Activated CD8-positive, alpha-beta T cell treated with anti-CD3 and anti-CD28 coated beads, Interleukin-2, amount 10 ng/mL, durations not matched to agents 7 days and 5 days (primary cell): ENCODE results near the gene RAB27A. TPM values are rescaled to one million over a fixed set of nuclear protein-coding genes. Genes with fewer than 3 reads are reported as not detected.
"Not testable (repeated sequence)": the region's sequence is repeated elsewhere in the genome, so short reads cannot be mapped to it uniquely, and the experiment has no call there.

Experiments used
- ATAC-seq: fragments of 150-1000 bp; cut with Tn5 transposase; one replicate; pipeline ENCODE4 v1.10.0; 2021; ENCODE audit warnings: moderate library complexity
- CTCF ChIA-PET: fragments of 350-600 bp; sonication (Branson Sonifier 250); formaldehyde crosslinking; loops from one replicate; lab custom pipeline; 2021; ENCODE audit warnings: antibody characterized with exemption; lab: Charles Lee
- POLR2A ChIA-PET: fragments of 350-600 bp; sonication (Branson Sonifier 250); formaldehyde crosslinking; loops from one replicate; lab custom pipeline; 2021; ENCODE audit warnings: antibody characterized with exemption; lab: Charles Lee
- DNase-seq: peaks from one replicate; pipeline ENCODE4 v3.0.0-alpha.2; 2020
- H3K27ac Mint-ChIP-seq: one replicate; pipeline ENCODE4 v1.8.0; 2021; ENCODE audit warnings: mild to moderate bottlenecking, mixed read lengths
- H3K27me3 Mint-ChIP-seq: one replicate; pipeline ENCODE4 v1.8.0; 2021; ENCODE audit warnings: low read depth, mixed read lengths
- H3K36me3 Mint-ChIP-seq: one replicate; pipeline ENCODE4 v1.8.0; 2021; ENCODE audit warnings: low read depth, mixed read lengths
- H3K4me1 Mint-ChIP-seq: one replicate; pipeline ENCODE4 v1.8.0; 2021; ENCODE audit warnings: low read depth, mixed read lengths
- H3K4me3 Mint-ChIP-seq: one replicate; pipeline ENCODE4 v1.8.0; 2021; ENCODE audit warnings: mild to moderate bottlenecking, mixed read lengths
- H3K9me3 Mint-ChIP-seq: one replicate; pipeline ENCODE4 v1.8.0; 2022; ENCODE audit warnings: mixed read lengths; ENCODE audit not compliant: insufficient read depth
- total RNA-seq, 2 experiments: library from RNA; stranded (reverse); gene quantifications; one replicate each; pipeline ENCODE4 v1.2.3, GENCODE V29; 2021

RAB27A gene
- total RNA-seq, 2 experiments from 2014 or later: 102 to 105 TPM

GRCh38 chr15:55297315-55297714 is 7.7 kb upstream of the RAB27A start:
- Mint-ChIP-seq H3K36me3 (no peaks in the 10 kb centered on the region), H3K4me3 (no peak overlapping the region), H3K27me3 (no peaks in the 10 kb centered on the region), H3K9me3 (no peaks in the 10 kb centered on the region), H3K4me1 (no peaks in the 10 kb centered on the region), H3K27ac (no peak overlapping the region)
- ATAC-seq (no peak), DNase-seq (no peak)
- POLR2A ChIA-PET: no interaction called here
- CTCF ChIA-PET: interaction anchor here (0.9 kb wide), 1 partner anchor 142 kb away, joined by 4 read pairs; no protein-coding TSS in a partner anchor

DNA sequence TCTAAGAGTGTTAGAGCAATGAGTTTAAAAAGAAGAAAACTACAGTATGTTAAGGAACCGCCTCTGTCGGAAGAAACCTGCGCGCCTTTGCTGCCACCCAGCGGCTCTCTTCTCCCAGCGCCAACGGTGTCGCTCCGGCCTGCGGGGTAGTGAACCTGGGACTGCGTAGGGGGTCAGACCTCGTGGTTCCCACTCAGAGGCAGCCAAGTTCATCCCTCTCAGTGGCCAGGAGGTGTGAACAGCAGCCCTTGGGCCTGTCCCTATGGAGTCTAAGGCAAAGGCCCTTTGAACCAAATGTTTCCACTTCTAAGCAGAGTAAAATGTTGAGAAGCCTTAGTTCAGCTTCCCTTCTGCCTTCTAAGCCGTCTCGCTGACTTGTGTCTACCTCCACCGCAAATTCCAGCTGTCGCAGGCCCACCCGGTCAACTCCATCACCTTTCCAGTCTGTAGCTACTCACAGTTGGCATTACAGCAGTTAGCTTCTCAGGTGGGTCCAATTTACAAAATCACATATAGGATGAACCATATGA is 980 bp upstream of the RAB27A start:
- Mint-ChIP-seq H3K4me3 (peak overlapping the region; percentile 86), H3K4me1 (peaks cover 33% of the 10 kb centered on the region), H3K9me3 (no peaks in the 10 kb centered on the region), H3K27ac (peak overlapping the region; percentile 86), H3K36me3 (peaks cover 30% of the 10 kb centered on the region), H3K27me3 (no peaks in the 10 kb centered on the region)
- DNase-seq: peak; percentile 89
- ATAC-seq: peak; percentile 78
- ChIA-PET POLR2A (interaction anchor here (0.7 to 1.5 kb wide), 3 partner anchors 69 to 93 kb away, joined by 3 to 7 read pairs (median 3); partner anchors contain the start of gene RSL24D1), CTCF (interaction anchor here (0.6 to 3.1 kb wide), 20 partner anchors 10 to 182 kb away, joined by 3 to 77 read pairs (median 4); partner anchors contain the start of genes CCPG1, PIERCE2, PIGB and PIGBOS1)

DNA sequence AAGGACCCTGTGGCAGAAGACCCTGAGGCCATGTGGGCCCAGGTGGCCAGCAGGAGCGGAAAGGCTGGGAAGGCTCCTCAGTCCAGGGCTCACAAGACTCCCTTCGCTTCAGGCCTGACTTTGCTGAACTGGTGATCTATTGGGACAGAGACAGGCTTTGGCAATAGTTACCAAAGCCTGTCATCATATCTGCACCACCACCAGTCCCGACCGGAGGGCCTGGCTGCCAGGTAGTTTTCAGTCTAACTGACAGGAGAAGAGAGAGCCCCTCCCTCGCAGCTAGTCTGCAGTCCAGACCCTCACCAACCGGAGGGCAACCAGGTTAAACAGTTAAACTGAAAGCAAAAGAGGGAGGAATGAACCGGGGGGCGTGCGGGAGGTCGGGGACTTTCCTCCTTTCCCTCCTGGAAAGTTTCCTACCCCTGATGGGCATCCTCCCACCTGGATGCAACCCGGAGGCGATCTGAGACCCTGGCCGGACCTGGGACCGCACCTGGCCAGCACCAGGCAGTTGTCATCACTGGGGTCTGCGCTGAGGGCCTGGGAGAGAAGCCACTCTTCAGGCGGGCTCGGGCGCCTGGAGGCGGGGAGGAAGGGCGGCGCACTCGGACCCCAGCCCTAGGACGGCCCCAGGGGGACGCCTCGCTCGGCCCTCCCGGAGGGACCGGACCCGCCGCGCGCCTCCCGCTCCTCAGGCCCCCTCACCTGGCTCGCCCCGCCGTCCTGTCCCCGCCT is 435 bp downstream of the RAB27A start:
- ATAC-seq (peak; percentile 20), DNase-seq (peak; percentile 55)
- Mint-ChIP-seq H3K4me3 (peak overlapping the region; percentile 86), H3K27ac (peak overlapping the region; percentile 86), H3K27me3 (no peaks in the 10 kb centered on the region), H3K36me3 (peaks cover 38% of the 10 kb centered on the region), H3K4me1 (peaks cover 47% of the 10 kb centered on the region), H3K9me3 (no peaks in the 10 kb centered on the region)
- ChIA-PET POLR2A (interaction anchor here (0.9 kb wide), 1 partner anchor 21 kb away, joined by 3 read pairs; no protein-coding TSS in a partner anchor), CTCF (interaction anchor here (1.0 to 2.4 kb wide), 3 partner anchors 20 to 71 kb away, joined by 3 to 21 read pairs (median 5); no protein-coding TSS in a partner anchor)

- ATAC-seq: no peak
- H3K9me3 Mint-ChIP-seq: no peaks in the 10 kb centered on the region
These were observed 1.5 kb downstream of the RAB27A start for GRCh38 chr15:55288006-55288717.

DNA sequence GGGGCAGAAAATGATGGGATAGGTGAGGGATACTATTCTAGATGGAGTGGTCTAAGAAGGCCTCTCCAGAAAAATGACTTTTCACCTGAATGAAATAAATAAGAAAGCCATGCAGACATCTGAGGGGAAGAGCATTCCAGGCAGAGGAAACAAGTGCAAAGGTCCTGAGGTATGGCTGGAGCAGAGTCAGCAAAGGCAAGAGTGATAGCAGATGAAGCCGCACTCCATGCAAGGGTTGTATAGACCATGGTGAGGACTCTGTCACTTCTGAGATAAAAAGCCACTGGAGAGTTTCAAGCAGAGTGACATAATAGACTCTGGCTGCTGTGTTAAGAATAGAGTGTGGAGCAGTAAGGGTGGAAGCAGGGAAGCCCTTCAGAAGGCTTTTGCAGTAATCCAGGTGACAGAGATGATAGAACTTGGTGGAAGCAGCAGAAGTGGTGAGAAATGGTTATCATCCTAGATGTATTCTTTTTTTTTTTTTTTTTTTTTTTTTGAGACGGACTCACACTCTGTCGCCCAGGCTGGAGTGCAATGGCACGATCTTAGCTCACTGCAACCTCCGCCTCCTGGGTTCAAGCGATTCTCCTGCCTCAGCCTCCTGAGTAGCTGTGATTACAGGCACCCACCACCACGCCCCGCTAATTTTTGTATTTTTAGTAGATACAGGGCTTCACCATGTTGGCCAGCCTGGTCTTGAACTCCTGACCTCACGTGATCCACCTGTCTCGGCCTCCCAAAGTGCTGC is 3.0 kb downstream of the RAB27A start:
- H3K27me3 Mint-ChIP-seq: not testable (repeated sequence)

More at GRCh38 chr15:55288006-55288717, 1.5 kb downstream of the RAB27A start:
- Mint-ChIP-seq H3K4me1 (peaks cover 56% of the 10 kb centered on the region), H3K4me3 (peak overlapping the region; percentile 86), H3K27me3 (no peaks in the 10 kb centered on the region), H3K36me3 (peaks cover 44% of the 10 kb centered on the region), H3K27ac (peak overlapping the region; percentile 83)
- CTCF ChIA-PET: interaction anchor here (0.9 to 2.4 kb wide), 5 partner anchors 19 to 91 kb away, joined by 3 to 21 read pairs (median 4); partner anchors contain the start of gene RSL24D1
- POLR2A ChIA-PET: interaction anchor here (0.7 to 1.4 kb wide), 6 partner anchors 9 to 70 kb away, joined by 3 to 5 read pairs (median 3); partner anchors contain the start of genes PIGB and PIGBOS1
- DNase-seq: no peak

DNA sequence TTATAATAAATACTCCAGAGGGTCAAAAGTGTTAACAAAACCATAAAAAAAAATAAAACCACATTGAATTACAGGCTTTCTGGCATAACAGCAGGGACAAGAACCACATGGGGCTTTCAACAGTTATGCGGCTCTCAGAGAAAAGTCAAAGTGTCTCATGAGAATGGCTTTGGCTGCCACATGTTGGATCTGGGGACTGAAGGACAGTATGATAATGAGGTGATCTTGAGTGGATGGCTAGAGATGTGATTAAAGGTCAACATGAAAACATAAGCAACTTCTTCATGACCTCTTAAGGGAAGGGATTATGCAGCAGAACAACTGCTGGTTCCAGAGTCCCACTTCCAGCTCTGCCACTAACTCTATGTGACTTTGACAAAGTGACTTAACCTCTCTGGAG is 5.2 kb downstream of the RAB27A start:
- Mint-ChIP-seq H3K9me3 (no peaks in the 10 kb centered on the region), H3K36me3 (peaks cover 74% of the 10 kb centered on the region), H3K4me1 (peaks cover 89% of the 10 kb centered on the region), H3K27ac (peak overlapping the region; percentile 3), H3K27me3 (no peaks in the 10 kb centered on the region), H3K4me3 (peak overlapping the region; percentile 21)
- ATAC-seq: no peak
- ChIA-PET POLR2A (no interaction called here), CTCF (interaction anchor here (0.9 to 1.2 kb wide), 2 partner anchors 34 to 66 kb away, joined by 3 to 4 read pairs; no protein-coding TSS in a partner anchor)
- DNase-seq: no peak

More for the DNA sequence above, 3.0 kb downstream of the RAB27A start:
- not testable (repeated sequence) for ATAC-seq, DNase-seq, H3K9me3 Mint-ChIP-seq
- POLR2A ChIA-PET: interaction anchor here (1.0 to 1.4 kb wide), 3 partner anchors 15 to 66 kb away, joined by 3 to 5 read pairs (median 3); partner anchors contain the start of genes PIGB and PIGBOS1
- peaks cover 57% of the 10 kb centered on the region for H3K36me3 Mint-ChIP-seq
- peaks cover 72% of the 10 kb centered on the region for H3K4me1 Mint-ChIP-seq
- peak overlapping the region; percentile 39 for H3K27ac Mint-ChIP-seq
- peak overlapping the region; percentile 86 for H3K4me3 Mint-ChIP-seq
- CTCF ChIA-PET: interaction anchor here (1.0 kb wide), 1 partner anchor 14 kb away, joined by 3 read pairs; no protein-coding TSS in a partner anchor

DNA sequence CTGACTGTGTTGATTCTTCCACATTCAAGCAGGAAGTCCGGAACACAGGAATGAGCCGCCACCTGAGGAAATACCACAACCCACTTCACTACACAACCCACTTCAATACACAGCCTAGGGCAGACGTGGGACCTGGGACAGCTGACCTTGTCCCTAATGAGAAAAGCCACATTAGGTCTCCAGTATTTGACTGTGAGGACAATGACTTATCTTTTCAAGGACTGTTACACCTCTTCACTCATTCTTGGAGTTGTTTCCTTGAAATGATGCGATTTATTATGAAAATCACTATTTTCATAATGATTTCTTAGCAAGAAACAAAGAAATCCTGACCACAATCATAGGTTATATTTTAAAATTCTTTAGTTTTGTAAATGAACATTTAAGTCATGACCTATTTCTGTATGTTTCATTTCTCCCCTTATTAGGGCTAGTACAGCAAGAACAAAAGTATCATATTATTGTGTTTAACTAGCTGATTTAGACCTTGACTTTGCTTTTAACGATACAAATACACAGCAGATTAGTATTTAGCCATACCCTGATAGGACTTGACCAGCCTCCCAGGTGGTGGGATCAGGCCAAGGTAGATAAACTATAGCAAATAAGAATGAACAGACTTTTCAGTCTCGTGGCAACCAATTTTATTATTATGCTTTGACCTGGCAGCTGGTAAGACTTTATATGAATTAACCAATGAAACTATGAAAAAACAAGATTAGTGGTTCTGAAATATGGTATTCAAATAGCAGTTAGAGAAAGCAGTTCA is 6.0 kb downstream of the RAB27A start:
- Mint-ChIP-seq H3K4me1 (peaks cover 96% of the 10 kb centered on the region), H3K4me3 (peak overlapping the region; percentile 38), H3K9me3 (no peaks in the 10 kb centered on the region), H3K27me3 (no peaks in the 10 kb centered on the region), H3K27ac (peak overlapping the region; percentile 97), H3K36me3 (peaks cover 76% of the 10 kb centered on the region)
- ChIA-PET CTCF (interaction anchor here (1.2 to 2.5 kb wide), 2 partner anchors 33 to 65 kb away, joined by 3 to 11 read pairs; no protein-coding TSS in a partner anchor), POLR2A (interaction anchor here (0.6 to 1.8 kb wide), 2 partner anchors 33 to 66 kb away, joined by 3 to 8 read pairs; no protein-coding TSS in a partner anchor)
- no peak for DNase-seq
- ATAC-seq: no peak

- Mint-ChIP-seq H3K4me3 (peak overlapping the region; percentile 49), H3K27me3 (no peaks in the 10 kb centered on the region), H3K9me3 (no peaks in the 10 kb centered on the region), H3K27ac (peak overlapping the region; percentile 97), H3K36me3 (peaks cover 73% of the 10 kb centered on the region), H3K4me1 (peaks cover 95% of the 10 kb centered on the region)
- ChIA-PET POLR2A (interaction anchor here (1.0 to 4.2 kb wide), 3 partner anchors 15 to 61 kb away, joined by 3 to 24 read pairs (median 8); no protein-coding TSS in a partner anchor), CTCF (interaction anchor here (0.9 to 2.5 kb wide), 13 partner anchors 10 to 66 kb away, joined by 3 to 11 read pairs (median 5); no protein-coding TSS in a partner anchor)
- DNase-seq: peak; percentile 40
- peak; percentile 16 for ATAC-seq
These were observed 7.3 kb downstream of the RAB27A start for GRCh38 chr15:55282284-55282833.

GRCh38 chr15:55281517-55282228 is 7.9 kb downstream of the RAB27A start:
- Mint-ChIP-seq H3K9me3 (no peaks in the 10 kb centered on the region), H3K36me3 (peaks cover 73% of the 10 kb centered on the region), H3K4me3 (no peak overlapping the region), H3K27me3 (no peaks in the 10 kb centered on the region), H3K27ac (peak overlapping the region; percentile 97), H3K4me1 (peaks cover 98% of the 10 kb centered on the region)
- no peak for DNase-seq
- ChIA-PET POLR2A (interaction anchor here (1.0 to 4.2 kb wide), 4 partner anchors 14 to 60 kb away, joined by 3 to 24 read pairs (median 10); no protein-coding TSS in a partner anchor), CTCF (interaction anchor here (0.9 to 2.5 kb wide), 14 partner anchors 10 to 65 kb away, joined by 3 to 11 read pairs (median 4); no protein-coding TSS in a partner anchor)
- ATAC-seq: no peak
